ENCODE data around the gene KRTCAP3. TPM values are rescaled to one million over a fixed set of nuclear protein-coding genes. Genes with fewer than 3 reads are reported as not detected.

KRTCAP3 gene
- total RNA-seq, 1 donor from 2014 or later, result not detected

GRCh38 chr2:27435628-27436027 is 6.6 kb upstream of the KRTCAP3 start:
- no peak for DNase-seq (ENCODE audit: extremely low read depth, low read depth, low spot score)

GRCh38 chr2:27441226-27441926 is 805 bp upstream of the KRTCAP3 start:
- DNase-seq (ENCODE audit: extremely low read depth, low read depth, low spot score), result no peak

GRCh38 chr2:27442920-27443282 is 720 bp downstream of the KRTCAP3 start:
- DNase-seq (ENCODE audit: extremely low read depth, low read depth, low spot score), result no peak

DNA sequence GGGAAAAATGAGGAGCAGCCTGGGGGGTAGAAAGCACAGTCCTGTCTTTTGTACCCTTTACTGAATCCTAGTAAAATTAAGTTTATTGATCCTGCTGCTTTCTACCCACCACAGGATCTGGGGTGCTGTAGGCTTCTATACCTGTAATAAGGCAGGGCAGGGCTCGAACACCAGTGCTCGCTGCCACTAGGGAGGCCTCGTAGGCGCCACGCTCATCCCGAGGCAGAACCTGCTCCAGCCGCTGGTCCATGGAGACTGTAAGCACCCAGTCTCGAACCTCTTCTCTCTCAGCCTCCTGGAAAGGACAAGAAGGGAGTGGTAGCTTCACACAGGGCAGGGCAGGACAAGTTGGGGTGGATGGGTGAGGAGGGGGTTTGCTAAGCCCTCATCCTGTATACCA is 3.0 kb downstream of the KRTCAP3 start:
- DNase-seq (ENCODE audit: extremely low read depth, low read depth, low spot score), result no peak

DNA sequence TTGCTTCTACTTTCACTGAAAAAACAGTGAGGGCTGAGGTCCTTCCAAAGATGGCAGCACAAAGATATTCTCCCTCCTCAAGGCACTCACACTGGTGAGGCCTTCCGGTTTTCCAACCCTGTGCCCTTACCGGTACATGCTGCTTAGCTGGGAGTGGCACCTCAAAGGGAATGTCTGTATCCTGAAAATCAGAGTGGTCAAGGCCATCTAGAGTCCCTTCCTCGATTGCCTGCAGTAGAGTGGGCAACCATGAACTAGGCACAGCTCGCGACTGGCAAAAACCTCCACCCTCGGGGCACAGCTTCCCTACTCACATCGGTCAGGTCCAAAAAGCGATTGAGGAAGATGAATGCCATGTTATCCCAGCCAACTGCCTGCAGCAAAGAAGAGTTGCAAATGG is 3.4 kb downstream of the KRTCAP3 start:
- no peak for DNase-seq (ENCODE audit: extremely low read depth, low read depth, low spot score)

DNA sequence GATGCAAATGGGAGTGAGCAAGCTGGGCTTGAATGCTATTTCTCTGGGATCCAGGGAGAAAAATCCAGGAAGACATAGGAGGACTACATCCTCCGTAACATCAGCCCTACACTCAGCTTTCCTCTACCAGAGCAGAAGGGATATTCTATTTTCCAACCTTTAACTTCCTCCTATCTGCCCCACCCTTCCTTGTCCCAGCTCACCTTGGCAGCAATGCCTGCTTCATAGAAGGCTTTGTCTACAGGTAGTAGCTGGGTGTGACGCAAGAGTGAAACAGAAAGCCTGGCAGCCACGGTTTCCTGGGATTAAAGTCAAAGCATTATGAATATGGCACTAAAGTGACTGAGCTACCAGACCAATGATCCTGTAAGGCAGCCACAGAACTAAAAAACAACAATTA is 3.9 kb downstream of the KRTCAP3 start:
- no peak for DNase-seq (ENCODE audit: extremely low read depth, low read depth, low spot score)

GRCh38 chr2:27448381-27448780 is 6.2 kb downstream of the KRTCAP3 start:
- no peak for DNase-seq (ENCODE audit: extremely low read depth, low read depth, low spot score)

DNA sequence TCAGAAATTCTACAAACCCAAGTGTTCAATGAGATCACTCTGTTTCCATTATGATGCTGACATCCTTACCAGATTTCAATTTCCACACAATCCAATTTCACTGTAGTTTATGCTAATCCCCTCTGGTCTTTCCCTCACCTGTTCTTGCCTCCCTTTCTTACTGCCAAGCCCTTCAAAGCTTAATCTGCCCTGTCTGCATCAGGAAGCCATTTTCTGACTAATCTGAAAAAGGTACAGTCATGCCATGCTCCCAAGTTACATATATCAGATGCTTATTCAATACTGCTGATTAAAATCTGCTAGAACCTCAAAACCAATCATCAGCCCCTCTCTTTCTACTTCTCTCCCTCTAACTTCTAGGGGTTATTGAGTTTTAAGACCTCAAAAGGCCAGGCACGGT is 8.9 kb downstream of the KRTCAP3 start:
- no peak for DNase-seq (ENCODE audit: extremely low read depth, low read depth, low spot score)

GRCh38 chr2:27453968-27454367 is 11.8 kb downstream of the KRTCAP3 start:
- no peak for DNase-seq (ENCODE audit: extremely low read depth, low read depth, low spot score)

DNA sequence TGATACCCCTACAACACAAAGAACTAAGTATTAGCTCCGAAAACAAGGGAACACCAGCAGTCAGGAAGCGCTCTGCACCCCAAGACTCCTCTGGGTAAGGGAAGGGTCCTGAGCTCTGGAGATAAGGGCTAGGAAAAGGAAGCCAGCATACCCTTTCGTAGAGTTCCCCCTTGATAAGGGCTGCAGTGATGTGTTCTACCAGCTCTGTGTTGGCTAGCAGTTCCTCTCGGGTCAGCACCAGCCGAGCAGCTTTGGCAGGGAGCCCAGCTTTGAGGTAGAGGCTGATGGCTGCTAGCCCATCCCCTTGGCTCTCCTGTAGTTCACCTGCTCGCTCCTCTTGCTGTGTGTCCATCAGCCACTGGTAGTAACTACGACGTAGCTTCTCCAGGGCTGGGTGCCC is 18.9 kb downstream of the KRTCAP3 start:
- no peak for DNase-seq (ENCODE audit: extremely low read depth, low read depth, low spot score)

GRCh38 chr2:27464443-27464842 is 22.3 kb downstream of the KRTCAP3 start:
- DNase-seq (ENCODE audit: extremely low read depth, low read depth, low spot score), result no peak

GRCh38 chr2:27471961-27472360 is 29.8 kb downstream of the KRTCAP3 start:
- DNase-seq (ENCODE audit: extremely low read depth, low read depth, low spot score), result no peak

- no peak for DNase-seq (ENCODE audit: extremely low read depth, low read depth, low spot score)
Measured at GRCh38 chr2:27485496-27485895, 43.3 kb downstream of the KRTCAP3 start.

DNA sequence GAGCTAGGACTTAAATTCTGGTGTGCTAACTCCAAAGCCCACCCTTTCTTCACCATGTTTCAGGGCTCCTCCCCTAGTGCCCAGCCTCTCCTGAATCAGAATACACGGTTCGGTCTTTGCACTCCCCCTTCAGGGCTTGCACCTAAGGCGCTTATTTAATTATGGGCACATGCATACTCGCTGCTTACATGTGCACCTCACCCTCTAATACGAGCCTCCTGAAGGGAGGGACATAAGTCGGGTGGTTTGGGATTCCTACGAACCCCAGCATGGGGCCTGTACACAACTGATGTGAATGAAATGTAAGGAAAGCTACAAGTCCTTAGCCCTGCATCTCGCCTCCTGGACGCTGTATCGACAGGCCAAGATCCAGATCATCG is 46.9 kb downstream of the KRTCAP3 start:
- no peak for DNase-seq (ENCODE audit: extremely low read depth, low read depth, low spot score)

DNA sequence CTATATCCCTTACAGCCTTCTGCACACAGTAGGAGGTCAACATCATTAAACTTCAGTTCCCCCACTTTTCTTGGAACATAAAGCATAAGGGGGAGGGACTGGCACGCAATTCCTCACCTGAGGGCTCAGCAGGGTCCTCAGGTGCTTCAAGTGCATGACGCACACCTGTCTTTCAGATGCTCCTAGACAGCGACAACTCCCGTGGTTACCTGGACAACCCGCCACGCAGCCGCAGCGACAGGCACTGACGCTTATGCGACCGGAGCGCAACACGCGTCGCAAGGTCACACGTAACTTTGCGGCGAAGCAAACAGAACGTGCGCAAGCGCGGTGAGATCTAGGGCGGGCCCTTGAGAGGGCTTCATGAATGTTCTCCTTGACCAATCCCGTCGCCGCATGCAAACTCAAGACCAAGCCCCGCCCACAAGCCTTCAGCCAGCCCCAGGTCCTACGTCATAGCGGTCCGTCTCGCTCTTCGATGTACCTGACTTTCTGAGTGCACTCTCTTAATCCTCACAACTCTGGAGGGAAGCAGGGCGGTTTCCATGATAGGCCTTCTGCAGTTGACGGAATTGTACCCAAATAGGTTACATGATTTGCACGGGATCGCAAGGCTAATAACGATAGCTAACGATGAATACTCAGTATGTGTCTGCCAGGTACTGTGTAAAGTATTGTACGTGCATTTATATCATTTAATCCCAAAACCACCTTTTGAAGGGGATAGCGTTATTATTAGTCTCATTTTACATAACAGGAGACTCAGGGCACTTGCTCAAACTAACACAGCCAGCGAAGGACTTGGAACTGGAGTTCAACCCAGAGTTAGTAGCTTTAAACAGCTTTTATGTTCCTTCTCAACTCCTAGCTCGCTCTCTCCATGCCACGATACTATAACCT is 47.6 kb downstream of the KRTCAP3 start, which contains the start of gene IFT172:
IFT172 (minus strand) TSS at position 246 of the 900 bp plus-strand sequence; CDS start at position 156, 90 bp downstream.
- DNase-seq (ENCODE audit: extremely low read depth, low read depth, low spot score), result peak; percentile 89

GRCh38 chr2:27492557-27492956 is 50.4 kb downstream of the KRTCAP3 start:
- no peak for DNase-seq (ENCODE audit: extremely low read depth, low read depth, low spot score)

DNA sequence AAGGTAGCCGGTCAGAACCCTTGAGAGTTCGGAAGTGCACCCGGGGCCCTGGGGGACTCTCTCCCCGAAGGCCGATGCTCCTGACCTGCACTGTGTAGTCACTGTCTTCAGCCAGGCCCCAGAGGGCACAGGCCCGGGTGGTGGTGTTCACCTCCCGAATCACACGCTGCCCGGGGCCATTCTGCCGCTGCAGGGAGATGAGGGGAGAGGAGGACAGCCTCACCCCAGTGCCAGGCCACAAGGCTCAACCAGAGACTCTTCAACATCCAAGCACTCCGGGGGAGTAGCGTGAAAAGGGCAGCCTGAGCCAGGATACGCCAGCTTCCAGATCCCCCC is 51.7 kb downstream of the KRTCAP3 start:
- no peak for DNase-seq (ENCODE audit: extremely low read depth, low read depth, low spot score)

Other genes with a start within 250 kb of the KRTCAP3 start
- 106 and 748 TPM in 2 replicates for gene ATRAID, start 230.3 kb upstream of the KRTCAP3 start, total RNA-seq
- gene SLC5A6, start 230.1 kb upstream of the KRTCAP3 start, total RNA-seq, result 19.0 and 24.6 TPM in 2 replicates
- 41.1 and 56.5 TPM in 2 replicates for gene CAD, start 225.0 kb upstream of the KRTCAP3 start, total RNA-seq
- gene SLC30A3, start 179.3 kb upstream of the KRTCAP3 start, total RNA-seq, result 5.9 and 6.5 TPM in 2 replicates
- 0.47 TPM in 1 of 2 replicates, not detected in the other for gene DNAJC5G, start 166.9 kb upstream of the KRTCAP3 start, total RNA-seq
- gene TRIM54, start 160.0 kb upstream of the KRTCAP3 start, total RNA-seq, result 0.12 TPM in 1 of 2 replicates, not detected in the other
- gene UCN, start 133.9 kb upstream of the KRTCAP3 start, total RNA-seq, result 1.4 TPM in 1 of 2 replicates, not detected in the other
- gene MPV17, start 119.3 kb upstream of the KRTCAP3 start, total RNA-seq, result 103 and 117 TPM in 2 replicates
- gene GTF3C2, start 85.6 kb upstream of the KRTCAP3 start, total RNA-seq, result 41.4 and 43.8 TPM in 2 replicates
- 44.4 and 53.2 TPM in 2 replicates for gene EIF2B4, start 72.0 kb upstream of the KRTCAP3 start, total RNA-seq
- 86.8 and 108 TPM in 2 replicates for gene SNX17, start 71.8 kb upstream of the KRTCAP3 start, total RNA-seq
- gene ZNF513, start 61.6 kb upstream of the KRTCAP3 start, total RNA-seq, result 10.0 and 10.7 TPM in 2 replicates
- 91.9 and 98.8 TPM in 2 replicates for gene PPM1G, start 32.8 kb upstream of the KRTCAP3 start, total RNA-seq
- 117 and 130 TPM in 2 replicates for gene NRBP1, start 13.8 kb upstream of the KRTCAP3 start, total RNA-seq
- gene IFT172, start 47.4 kb downstream of the KRTCAP3 start, total RNA-seq, result 13.9 and 26.8 TPM in 2 replicates
- gene FNDC4, start 52.8 kb downstream of the KRTCAP3 start, total RNA-seq, result 27.5 and 34.3 TPM in 2 replicates
- 0.88 and 1.8 TPM in 2 replicates for gene GCKR, start 54.5 kb downstream of the KRTCAP3 start, total RNA-seq
- 18.8 and 24.9 TPM in 2 replicates for gene ZNF512, start 140.7 kb downstream of the KRTCAP3 start, total RNA-seq
- 0.29 and 1.5 TPM in 2 replicates for gene CCDC121, start 186.6 kb downstream of the KRTCAP3 start, total RNA-seq
- 32.7 and 48.1 TPM in 2 replicates for gene GPN1, start 186.7 kb downstream of the KRTCAP3 start, total RNA-seq
- gene SUPT7L, start 221.2 kb downstream of the KRTCAP3 start, total RNA-seq, result 13.9 and 20.7 TPM in 2 replicates
- gene SLC4A1AP, start 221.5 kb downstream of the KRTCAP3 start, total RNA-seq, result 18.1 and 26.4 TPM in 2 replicates

Measured in glomerular endothelial cell (primary cell).